ENCODE data around the gene SULT4A1.
A peak's percentile ranks its signal among the peaks of the same experiment; 100 is the strongest.

SULT4A1 gene

DNA sequence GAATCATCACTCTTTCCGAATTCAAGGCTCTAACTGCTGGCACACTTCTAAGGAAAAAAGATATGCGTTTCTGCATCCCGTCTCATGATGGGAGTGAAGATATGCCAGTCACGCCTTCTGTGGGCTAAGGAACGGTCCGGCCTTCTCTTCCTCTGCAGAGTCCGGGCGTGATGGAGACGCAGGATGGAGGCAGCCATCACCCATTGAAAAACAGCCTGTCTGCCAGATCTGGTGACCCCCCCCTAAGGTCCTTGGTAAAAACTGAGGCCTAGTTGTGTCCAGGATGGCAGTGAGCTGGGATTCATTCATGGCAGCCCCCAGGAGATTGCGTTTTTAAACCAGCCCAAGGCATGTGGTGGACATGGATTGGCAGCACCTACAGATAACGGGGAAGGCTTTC lies 43.3 kb downstream of the SULT4A1 start:
- Histone ChIP-seq H3K4me3 (no peak overlapping the region), H3K9ac (ENCODE audit: insufficient read length) (no peak overlapping the region), H3K36me3 (ENCODE audit: insufficient read depth, low read length) (no peaks in the 10 kb centered on the region), H3K9me3 (ENCODE audit: low read depth, low read length) (no peaks in the 10 kb centered on the region), H3K27ac (no peak overlapping the region)
- no peak for TF ChIP-seq FOXP2 (optimal IDR thresholded peaks at IDR 0.05; ENCODE audit: control extremely low read depth, extremely low read length, insufficient read depth)
- TF ChIP-seq POLR2AphosphoS5 (IDR thresholded peaks at IDR 0.05; ENCODE audit: borderline replicate concordance, low read depth, low read length), result no peak
- TF ChIP-seq EZH2 (IDR thresholded peaks at IDR 0.05), result no peak
- DNase-seq (ENCODE audit: low read depth, low spot score), result no peak

DNA sequence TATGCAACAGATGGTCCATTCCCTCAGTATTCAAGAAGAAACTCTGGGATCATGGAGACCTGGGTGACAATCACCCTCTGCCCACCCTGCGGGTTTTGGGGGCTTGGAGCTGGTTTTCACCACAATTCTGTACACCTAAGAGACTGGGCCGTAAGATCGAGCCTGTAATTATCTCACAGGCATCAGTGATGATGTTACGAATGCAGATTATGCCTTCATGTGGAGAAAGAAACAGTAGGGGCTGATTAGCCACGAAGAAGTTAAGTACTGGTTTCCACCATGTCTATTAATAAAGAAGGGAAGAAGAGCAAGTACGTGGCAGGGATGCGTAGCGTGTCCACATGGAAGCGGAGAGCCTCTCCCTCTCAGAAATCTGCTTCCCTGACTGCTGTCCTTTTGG lies 44.9 kb downstream of the SULT4A1 start:
- no peak for DNase-seq (ENCODE audit: low read depth, low spot score)
- no peak overlapping the region for H3K9ac ChIP-seq (ENCODE audit: insufficient read length)
- no peaks in the 10 kb centered on the region for H3K36me3 ChIP-seq (ENCODE audit: insufficient read depth, low read length)
- no peak overlapping the region for H3K27ac ChIP-seq
- no peaks in the 10 kb centered on the region for H3K9me3 ChIP-seq (ENCODE audit: low read depth, low read length)
- no peak overlapping the region for H3K4me3 ChIP-seq
- no peak for TF ChIP-seq FOXP2 (optimal IDR thresholded peaks at IDR 0.05; ENCODE audit: control extremely low read depth, extremely low read length, insufficient read depth)
- TF ChIP-seq EZH2 (IDR thresholded peaks at IDR 0.05), result no peak
- TF ChIP-seq POLR2AphosphoS5 (IDR thresholded peaks at IDR 0.05; ENCODE audit: borderline replicate concordance, low read depth, low read length), result no peak

DNA sequence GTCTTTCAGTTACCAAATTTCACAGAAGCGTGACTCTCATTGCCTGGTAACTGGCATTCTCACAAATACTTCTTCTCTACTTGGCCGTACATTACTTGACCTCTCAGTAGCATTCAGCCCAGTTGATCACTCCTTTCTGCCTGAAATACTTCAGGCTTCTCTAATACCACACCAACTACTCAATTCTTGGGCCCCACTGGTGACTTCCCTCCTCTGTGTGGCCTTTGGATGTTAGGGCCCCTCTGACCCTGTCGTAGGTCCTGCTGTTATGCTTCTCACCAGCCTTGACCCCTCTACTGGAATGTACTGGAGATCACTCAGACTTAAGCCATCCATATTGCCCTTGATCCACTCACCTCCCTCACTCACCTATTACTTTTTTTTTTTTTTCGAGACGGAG lies 48.0 kb downstream of the SULT4A1 start:
- Histone ChIP-seq H3K27ac (no peak overlapping the region), H3K9me3 (ENCODE audit: low read depth, low read length) (no peaks in the 10 kb centered on the region), H3K36me3 (ENCODE audit: insufficient read depth, low read length) (no peaks in the 10 kb centered on the region), H3K9ac (ENCODE audit: insufficient read length) (no peak overlapping the region), H3K4me3 (no peak overlapping the region)
- DNase-seq (ENCODE audit: low read depth, low spot score), result no peak
- TF ChIP-seq EZH2 (IDR thresholded peaks at IDR 0.05) (no peak), POLR2AphosphoS5 (IDR thresholded peaks at IDR 0.05; ENCODE audit: borderline replicate concordance, low read depth, low read length) (no peak), FOXP2 (optimal IDR thresholded peaks at IDR 0.05; ENCODE audit: control extremely low read depth, extremely low read length, insufficient read depth) (no peak)

DNA sequence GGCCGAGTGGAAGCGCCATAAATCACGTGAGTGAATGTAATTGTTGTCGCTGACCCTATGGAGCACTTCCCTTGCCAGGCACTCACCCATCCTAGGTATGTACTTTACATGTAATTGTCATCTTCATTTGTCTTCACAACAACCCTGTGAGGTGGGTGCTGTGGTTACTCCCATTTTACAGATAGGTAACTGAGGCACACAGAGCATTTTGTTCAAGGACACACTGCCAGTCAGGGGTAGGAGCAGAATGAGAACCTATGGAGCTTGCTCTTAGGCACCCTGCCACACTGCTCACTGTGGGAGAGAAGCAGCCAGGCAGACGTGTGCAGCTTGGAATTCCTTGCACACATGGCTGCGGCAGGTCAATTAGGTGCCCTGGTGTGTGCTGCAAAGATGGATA lies 49.4 kb downstream of the SULT4A1 start:
- Histone ChIP-seq H3K27ac (no peak overlapping the region), H3K9me3 (ENCODE audit: low read depth, low read length) (no peaks in the 10 kb centered on the region), H3K9ac (ENCODE audit: insufficient read length) (peak overlapping the region; percentile 61), H3K4me3 (peak overlapping the region; percentile 74), H3K36me3 (ENCODE audit: insufficient read depth, low read length) (no peaks in the 10 kb centered on the region)
- DNase-seq (ENCODE audit: low read depth, low spot score), result no peak
- TF ChIP-seq EZH2 (IDR thresholded peaks at IDR 0.05), result no peak
- TF ChIP-seq POLR2AphosphoS5 (IDR thresholded peaks at IDR 0.05; ENCODE audit: borderline replicate concordance, low read depth, low read length), result no peak
- TF ChIP-seq FOXP2 (optimal IDR thresholded peaks at IDR 0.05; ENCODE audit: control extremely low read depth, extremely low read length, insufficient read depth), result no peak

DNA sequence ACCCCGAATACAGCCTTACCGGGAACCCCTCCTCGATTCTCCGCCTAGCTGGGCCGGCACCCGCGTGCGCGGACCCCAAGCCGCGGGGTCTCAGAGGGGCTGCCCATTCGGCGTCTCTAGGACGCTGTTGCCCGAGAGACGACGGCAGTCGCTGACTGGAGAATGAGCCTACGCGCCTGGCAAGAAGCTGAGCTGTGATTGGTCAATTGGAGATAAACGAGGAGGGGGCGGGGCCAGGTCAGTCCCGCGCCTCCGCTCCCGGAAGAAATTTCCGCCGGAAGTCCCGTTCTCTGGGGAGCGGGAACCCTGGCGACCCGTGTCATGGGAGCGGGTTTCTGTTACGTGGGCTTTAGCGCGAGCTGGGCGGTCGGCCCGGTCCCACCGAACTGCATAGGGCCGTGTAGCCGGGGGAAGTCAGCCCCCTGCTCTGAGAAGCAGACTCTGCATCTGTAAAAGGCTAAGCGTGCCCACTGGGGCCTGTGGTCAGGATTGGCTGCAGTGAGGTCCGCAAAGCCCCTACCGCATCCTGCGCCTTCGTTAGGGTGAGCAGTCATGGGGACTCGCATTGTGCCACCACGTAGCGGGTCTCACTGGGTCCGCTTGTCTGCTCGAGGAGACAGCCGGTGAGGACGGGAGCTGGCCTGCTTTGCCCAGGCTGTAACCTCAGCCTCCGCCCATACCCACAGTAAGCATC lies 50.0 kb downstream of the SULT4A1 start, which contains the start of gene EFCAB6:
Gene EFCAB6, minus strand, starts transcription at position 157 of the 694 bp plus-strand sequence. CDS start 29,987 bp downstream, outside the sequence.
- H3K27ac ChIP-seq, result no peak within 1 kb of the TSS
- DNase-seq (ENCODE audit: low read depth, low spot score), result peak; percentile 69
- H3K9me3 ChIP-seq (ENCODE audit: low read depth, low read length), result no peaks in the 10 kb centered on the region
- peak within 1 kb of the TSS; percentile 74 for H3K4me3 ChIP-seq
- H3K36me3 ChIP-seq (ENCODE audit: insufficient read depth, low read length), result no peaks in the 10 kb centered on the region
- H3K9ac ChIP-seq (ENCODE audit: insufficient read length), result peak within 1 kb of the TSS; percentile 61
- TF ChIP-seq FOXP2 (optimal IDR thresholded peaks at IDR 0.05; ENCODE audit: control extremely low read depth, extremely low read length, insufficient read depth), result no peak
- TF ChIP-seq POLR2AphosphoS5 (IDR thresholded peaks at IDR 0.05; ENCODE audit: borderline replicate concordance, low read depth, low read length), result peak; percentile 63; the same call in 1 of the 2 replicates
- TF ChIP-seq EZH2 (IDR thresholded peaks at IDR 0.05), result no peak

DNA sequence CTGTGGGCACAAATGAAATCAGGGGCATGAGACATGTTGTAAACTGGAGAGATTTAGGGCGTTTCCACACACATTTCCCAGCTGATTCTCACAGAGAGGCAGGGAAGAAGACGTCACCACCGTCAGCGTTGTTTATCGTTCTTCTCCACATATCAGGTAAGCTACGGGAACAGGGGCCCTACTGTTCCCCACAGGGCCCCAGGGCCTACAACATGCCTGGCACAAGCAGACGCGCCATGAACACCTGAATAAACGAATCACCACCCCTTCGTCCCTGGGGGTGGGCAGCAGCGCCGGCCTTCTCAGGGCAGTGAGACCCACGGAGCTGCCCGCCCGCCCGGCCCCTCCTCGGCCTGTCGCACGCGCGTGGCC lies 50.5 kb downstream of the SULT4A1 start:
- Histone ChIP-seq H3K9me3 (ENCODE audit: low read depth, low read length) (no peaks in the 10 kb centered on the region), H3K27ac (no peak overlapping the region), H3K36me3 (ENCODE audit: insufficient read depth, low read length) (no peaks in the 10 kb centered on the region), H3K4me3 (peak overlapping the region; percentile 74), H3K9ac (ENCODE audit: insufficient read length) (peak overlapping the region; percentile 33)
- no peak for TF ChIP-seq POLR2AphosphoS5 (IDR thresholded peaks at IDR 0.05; ENCODE audit: borderline replicate concordance, low read depth, low read length)
- TF ChIP-seq EZH2 (IDR thresholded peaks at IDR 0.05), result no peak
- no peak for TF ChIP-seq FOXP2 (optimal IDR thresholded peaks at IDR 0.05; ENCODE audit: control extremely low read depth, extremely low read length, insufficient read depth)
- DNase-seq (ENCODE audit: low read depth, low spot score), result no peak

DNA sequence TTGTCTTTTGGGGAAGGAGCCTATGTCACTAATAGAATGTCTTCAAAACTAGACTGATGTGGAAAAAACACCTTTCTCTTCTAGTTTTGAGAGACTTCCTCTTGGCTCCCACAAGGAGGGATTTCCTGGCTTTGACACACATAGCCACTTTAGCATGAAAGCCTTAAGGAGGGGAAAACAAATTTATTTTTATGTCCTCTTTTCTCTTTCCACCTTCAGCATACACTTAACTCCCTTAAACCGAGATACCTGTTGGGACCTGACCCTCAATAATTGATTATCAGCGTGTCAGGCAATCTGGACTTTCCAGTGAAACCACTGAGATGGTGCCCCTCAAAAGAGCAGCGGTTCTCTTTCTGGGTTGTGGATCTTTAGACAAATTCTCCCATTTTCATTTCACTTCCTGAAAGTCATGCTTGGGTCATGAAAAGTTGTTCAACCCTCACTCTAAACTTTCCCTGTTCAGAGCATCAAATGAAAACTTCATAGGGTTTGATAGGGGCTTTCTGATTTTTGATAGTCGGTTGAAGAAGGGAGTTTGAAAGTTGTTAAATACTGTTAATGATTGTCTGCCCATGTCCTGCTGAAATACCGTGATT lies 59.3 kb downstream of the SULT4A1 start:
- Histone ChIP-seq H3K4me3 (no peak overlapping the region), H3K9ac (ENCODE audit: insufficient read length) (no peak overlapping the region), H3K9me3 (ENCODE audit: low read depth, low read length) (no peaks in the 10 kb centered on the region), H3K36me3 (ENCODE audit: insufficient read depth, low read length) (no peaks in the 10 kb centered on the region), H3K27ac (no peak overlapping the region)
- TF ChIP-seq EZH2 (IDR thresholded peaks at IDR 0.05) (no peak), POLR2AphosphoS5 (IDR thresholded peaks at IDR 0.05; ENCODE audit: borderline replicate concordance, low read depth, low read length) (no peak)
- no peak for DNase-seq (ENCODE audit: low read depth, low spot score)

DNA sequence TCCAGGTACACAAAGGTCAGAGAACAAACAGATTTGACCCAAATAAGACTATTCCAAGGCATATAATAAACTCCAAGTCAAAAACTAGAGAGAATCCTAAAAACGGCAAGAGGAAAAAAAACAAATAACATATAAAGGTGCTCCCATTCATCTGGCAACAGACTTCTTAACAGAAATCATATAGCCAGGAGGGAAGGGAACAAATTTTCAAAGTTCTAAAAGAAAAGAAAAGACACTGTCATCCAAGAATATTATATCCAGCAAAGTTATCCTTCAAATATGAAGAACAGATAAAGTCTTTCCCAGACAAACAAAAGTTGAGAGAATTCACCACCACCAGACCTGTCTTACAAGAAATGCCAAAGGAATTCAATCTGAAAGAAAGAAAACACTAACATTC lies 61.3 kb downstream of the SULT4A1 start:
- no peak overlapping the region for H3K4me3 ChIP-seq
- H3K9me3 ChIP-seq (ENCODE audit: low read depth, low read length), result no peaks in the 10 kb centered on the region
- H3K9ac ChIP-seq (ENCODE audit: insufficient read length), result no peak overlapping the region
- no peak for DNase-seq (ENCODE audit: low read depth, low spot score)
- no peak overlapping the region for H3K27ac ChIP-seq
- TF ChIP-seq FOXP2 (optimal IDR thresholded peaks at IDR 0.05; ENCODE audit: control extremely low read depth, extremely low read length, insufficient read depth) (no peak), EZH2 (IDR thresholded peaks at IDR 0.05) (no peak), POLR2AphosphoS5 (IDR thresholded peaks at IDR 0.05; ENCODE audit: borderline replicate concordance, low read depth, low read length) (no peak)
- no peaks in the 10 kb centered on the region for H3K36me3 ChIP-seq (ENCODE audit: insufficient read depth, low read length)

Measured in SK-N-MC (cell line).